ENCODE measurements around the gene CABYR.
A peak's percentile ranks its signal among the peaks of the same experiment; 100 is the strongest.

CABYR gene

DNA sequence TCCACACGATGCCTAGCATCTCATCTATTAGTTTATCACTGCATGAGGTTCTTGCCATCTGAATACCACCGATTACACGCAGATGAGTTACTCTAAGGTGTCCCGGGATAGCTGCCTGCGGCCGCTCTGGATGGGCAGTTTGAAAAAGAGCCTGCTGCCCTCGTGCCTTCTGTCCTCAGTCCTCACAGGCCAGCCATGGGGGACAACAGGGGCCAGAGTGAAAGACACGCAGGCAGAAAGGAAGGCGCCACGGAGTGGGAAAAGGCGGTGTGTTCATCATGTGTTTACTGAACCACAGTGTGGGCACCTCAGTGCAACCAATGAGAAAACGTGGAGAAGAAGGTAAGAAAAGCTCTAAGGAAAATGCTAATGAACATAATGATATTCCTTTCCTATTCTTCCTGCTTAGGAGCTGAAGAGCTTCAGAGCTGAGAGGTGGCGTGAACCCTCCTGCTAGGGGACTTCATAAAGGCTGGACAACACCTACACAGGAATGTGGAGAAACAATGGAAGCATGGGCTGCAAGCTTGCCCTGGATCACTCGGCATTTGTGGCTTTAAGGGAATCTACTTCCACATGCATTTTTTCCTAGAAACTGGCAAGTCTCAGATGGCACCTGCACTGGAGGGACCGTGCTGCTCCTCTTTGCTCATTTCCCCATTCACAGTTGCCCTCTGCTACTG, 50.9 kb downstream of the CABYR start:
- no peak for DNase-seq (ENCODE audit: low spot score)

DNA sequence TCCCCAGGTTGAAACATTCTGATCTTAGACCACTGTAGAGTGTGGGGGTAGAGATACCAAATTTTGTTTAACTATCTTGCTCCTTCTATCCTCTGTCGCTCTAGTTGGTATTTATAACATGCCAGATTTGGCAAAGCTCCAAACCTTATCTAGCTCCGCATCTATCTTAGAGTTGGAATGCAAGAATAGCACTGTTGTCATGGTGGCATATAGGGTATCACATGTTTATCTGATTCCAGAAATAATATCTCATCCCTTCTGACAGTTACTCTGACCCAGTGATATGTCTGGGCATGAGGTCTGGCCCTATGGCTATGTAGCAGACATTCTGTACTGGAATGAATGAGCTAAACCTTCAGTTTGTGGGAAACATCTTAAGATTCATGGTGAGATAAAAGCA, 51.7 kb downstream of the CABYR start:
- DNase-seq (ENCODE audit: low spot score), result no peak

DNA sequence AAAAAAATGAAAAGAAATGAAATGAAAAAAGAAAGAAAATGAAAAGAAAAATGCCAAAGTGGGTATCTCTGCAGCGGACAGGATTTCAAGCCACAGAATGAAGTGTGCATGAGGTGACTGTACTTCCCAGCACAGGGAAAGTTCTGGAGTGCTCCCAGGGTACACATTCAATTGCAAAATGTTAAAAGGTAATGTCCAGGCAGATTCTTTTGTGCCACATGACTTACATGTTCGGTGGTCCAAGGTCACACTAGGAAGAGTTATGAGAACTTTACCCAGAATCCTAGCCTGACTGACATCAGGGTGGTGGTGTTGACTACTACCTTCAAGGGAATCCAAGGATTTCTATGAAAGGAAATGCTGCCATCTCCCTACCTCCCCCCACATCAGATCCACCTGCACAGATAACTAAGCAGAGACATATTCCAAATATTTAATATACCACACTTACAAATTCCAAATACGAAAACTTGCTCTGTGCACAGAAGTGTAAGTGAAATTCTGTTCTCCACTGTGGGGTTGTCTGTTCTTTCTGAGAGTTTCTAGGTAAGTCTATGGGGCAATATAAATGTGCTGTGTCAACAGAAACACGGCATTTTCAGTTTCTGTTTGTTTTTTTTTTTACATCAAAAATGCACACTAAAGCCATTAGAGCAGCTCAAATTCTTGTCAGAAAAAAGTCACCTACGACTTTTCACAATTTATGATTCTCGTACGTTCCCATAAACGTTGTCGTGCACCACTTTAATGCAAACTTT, 56.6 kb downstream of the CABYR start:
- DNase-seq (ENCODE audit: low spot score), result no peak

- no peak for DNase-seq (ENCODE audit: low spot score)
These were observed 57.9 kb downstream of the CABYR start for GRCh38 chr18:24196764-24197163.

DNA sequence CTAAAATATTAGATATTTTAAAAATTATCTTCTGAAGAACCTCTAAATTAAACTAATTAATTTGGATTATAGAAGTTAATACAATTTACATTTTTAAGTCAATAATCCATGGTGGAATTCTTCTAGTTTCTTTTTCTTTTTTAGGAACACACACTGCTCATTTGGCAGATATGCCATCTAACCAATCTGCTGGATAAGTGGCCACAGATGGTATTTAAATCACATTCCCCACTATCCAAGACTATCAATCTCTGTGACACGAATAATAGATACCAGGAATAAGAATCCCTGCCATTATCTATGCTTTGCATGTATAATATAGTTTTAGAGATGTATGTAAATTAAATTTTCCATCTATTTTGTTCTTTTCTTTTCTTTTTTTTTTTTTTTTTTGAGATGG, 58.5 kb downstream of the CABYR start:
- DNase-seq (ENCODE audit: low spot score), result peak; percentile 29

DNA sequence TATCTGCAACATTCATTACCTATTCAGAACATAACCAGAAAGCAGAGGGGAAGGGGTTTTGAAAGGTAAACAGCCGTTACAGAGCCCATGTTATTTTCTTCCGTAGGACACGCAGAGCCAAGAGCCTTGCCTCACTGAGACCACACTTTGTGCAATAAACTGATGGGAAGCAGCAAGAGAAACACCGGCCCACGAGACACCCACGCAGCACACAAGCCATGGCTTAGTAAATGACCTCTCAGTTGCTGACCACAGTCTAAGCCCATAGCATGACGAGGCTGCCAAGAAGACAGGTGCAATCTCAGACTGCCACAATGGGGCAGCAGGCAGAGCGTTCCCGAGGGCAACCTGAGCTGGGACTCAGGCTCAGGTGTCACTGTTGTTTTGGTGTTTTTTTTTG, 59.6 kb downstream of the CABYR start:
- DNase-seq (ENCODE audit: low spot score), result peak; percentile 26

GRCh38 chr18:24199372-24199962, 60.6 kb downstream of the CABYR start:
- no peak for DNase-seq (ENCODE audit: low spot score)

DNA sequence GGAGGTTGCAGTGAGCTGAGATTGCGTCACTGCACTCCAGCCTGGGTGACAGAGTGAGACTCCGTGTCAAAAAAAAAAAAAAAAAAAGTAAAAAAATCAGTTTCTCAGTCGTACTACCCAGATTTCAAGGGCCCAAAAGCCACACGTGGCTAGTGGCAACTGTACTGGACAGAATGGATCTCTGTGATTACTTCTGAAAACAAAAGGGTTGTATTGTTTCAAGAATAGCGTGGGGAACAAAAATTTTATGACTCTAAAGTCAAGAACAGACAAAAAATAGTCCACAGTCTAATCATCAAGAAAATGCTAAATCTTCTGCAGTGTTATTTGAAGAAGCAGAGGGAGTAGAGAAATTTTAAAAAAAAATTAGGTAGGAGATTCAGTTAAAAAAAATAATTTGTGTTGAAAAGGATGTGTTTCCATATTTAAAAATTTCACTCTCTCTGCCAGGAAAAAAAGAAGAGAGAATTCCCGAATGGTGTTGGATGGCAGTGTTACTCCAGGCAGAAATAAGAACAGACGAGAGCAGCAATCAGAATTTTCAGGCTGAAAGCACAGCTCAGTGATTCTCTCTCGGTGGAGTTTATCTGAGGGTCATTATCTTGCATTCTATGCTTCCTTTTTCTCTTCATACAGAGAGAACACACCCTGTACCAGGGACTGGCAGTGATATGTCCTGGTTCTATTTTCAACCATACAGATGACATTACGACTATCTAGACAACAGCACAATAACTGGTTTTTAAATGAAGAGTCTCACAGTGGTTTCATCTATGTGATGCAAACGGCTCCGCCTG, 61.8 kb downstream of the CABYR start:
- no peak for DNase-seq (ENCODE audit: low spot score)

GRCh38 chr18:24201699-24202687, 63.1 kb downstream of the CABYR start:
- DNase-seq (ENCODE audit: low spot score), result no peak

- DNase-seq (ENCODE audit: low spot score), result no peak
These were observed 66.0 kb downstream of the CABYR start for GRCh38 chr18:24204904-24205303.

- DNase-seq (ENCODE audit: low spot score), result no peak
These were observed 69.6 kb downstream of the CABYR start for GRCh38 chr18:24208270-24209035.

GRCh38 chr18:24209558-24209957, 70.7 kb downstream of the CABYR start:
- no peak for DNase-seq (ENCODE audit: low spot score)

Measured in cerebellar cortex (tissue), 1 donor.